Loucy (cell line): Measurements from ENCODE around the gene PTGES.
"Not testable (repeated sequence)": the region's sequence is repeated elsewhere in the genome, so short reads cannot be mapped to it uniquely, and the experiment has no call there.

Source experiments
- H2AFZ ChIP-seq: fragments of 200-600 bp; sonication (generic); 2 replicates; pipeline ENCODE4 v1.6.0; 2016; ENCODE audit warnings: antibody characterized with exemption, mild to moderate bottlenecking, low read length, moderate library complexity
- H3F3A ChIP-seq: fragments of 200-600 bp; 2 replicates; pipeline ENCODE4 v1.6.0; 2016; ENCODE audit warnings: antibody characterized with exemption, low read depth, mild to moderate bottlenecking
- H3K27me3 ChIP-seq: fragments of 200-600 bp; sonication (generic); 2 replicates; pipeline ENCODE4 v1.6.1; 2014; ENCODE audit warnings: low read length, mild to moderate bottlenecking; ENCODE audit not compliant: insufficient read depth, poor library complexity, severe bottlenecking
- H3K36me3 ChIP-seq: fragments of 200-600 bp; sonication (generic); 2 replicates; pipeline ENCODE4 v1.6.1; 2016; ENCODE audit warnings: low read length; ENCODE audit not compliant: insufficient read depth
- H3K4me1 ChIP-seq: fragments of 200-600 bp; sonication (generic); 2 replicates; pipeline ENCODE4 v1.5.1; 2014; ENCODE audit warnings: low read length, mild to moderate bottlenecking; ENCODE audit not compliant: insufficient read depth, poor library complexity, severe bottlenecking
- H3K4me2 ChIP-seq: fragments of 200-600 bp; sonication (generic); 2 replicates; pipeline ENCODE4 v1.6.0; 2014; ENCODE audit warnings: antibody characterized with exemption, low read length, low read depth, mild to moderate bottlenecking; ENCODE audit not compliant: poor library complexity, severe bottlenecking
- H3K4me3 ChIP-seq: fragments of 200-600 bp; sonication (generic); 2 replicates; pipeline ENCODE4 v1.5.1; 2014; ENCODE audit warnings: low read length, mild to moderate bottlenecking, mixed read lengths; ENCODE audit not compliant: poor library complexity, severe bottlenecking
- H3K79me2 ChIP-seq: fragments of 200-600 bp; sonication (generic); 2 replicates; pipeline ENCODE4 v1.6.1; 2014; ENCODE audit warnings: low read length; ENCODE audit not compliant: insufficient read depth
- H3K9ac ChIP-seq: fragments of 200-600 bp; sonication (generic); 2 replicates; pipeline ENCODE4 v1.6.0; 2014; ENCODE audit warnings: mild to moderate bottlenecking, low read depth, low read length, moderate library complexity; ENCODE audit not compliant: poor library complexity, severe bottlenecking
- H3K9me2 ChIP-seq: fragments of 200-600 bp; sonication (generic); replicated peaks from 2 replicates; pipeline ENCODE4 v1.6.1; 2016; ENCODE audit warnings: low read depth, low read length, mixed read lengths
- H3K9me3 ChIP-seq: fragments of 200-600 bp; sonication (generic); 2 replicates; pipeline ENCODE4 v1.6.1; 2014; ENCODE audit warnings: mild to moderate bottlenecking, antibody characterized with exemption, low read length, low read depth; ENCODE audit not compliant: insufficient read depth
- H4K20me1 ChIP-seq: fragments of 200-600 bp; sonication (generic); 2 replicates; pipeline ENCODE4 v1.6.0; 2014; ENCODE audit warnings: antibody characterized with exemption, low read length, mild to moderate bottlenecking; ENCODE audit not compliant: insufficient read depth, poor library complexity, severe bottlenecking
- EZH2phosphoT487 ChIP-seq: fragments of 200-600 bp; IDR thresholded peaks from 2 replicates; pipeline ENCODE4 v1.6.1; 2018; ENCODE audit warnings: antibody characterized with exemption, mild to moderate bottlenecking, moderate library complexity, borderline replicate concordance
- TF ChIP-seq, protein P1 (sequence below): fragments of 200-600 bp; sonication (generic); conservative IDR thresholded peaks from 2 replicates; pipeline ENCODE4 v1.5.1; 2014; ENCODE audit warnings: mild to moderate bottlenecking, antibody characterized with exemption, low read length

Gene PTGES

DNA sequence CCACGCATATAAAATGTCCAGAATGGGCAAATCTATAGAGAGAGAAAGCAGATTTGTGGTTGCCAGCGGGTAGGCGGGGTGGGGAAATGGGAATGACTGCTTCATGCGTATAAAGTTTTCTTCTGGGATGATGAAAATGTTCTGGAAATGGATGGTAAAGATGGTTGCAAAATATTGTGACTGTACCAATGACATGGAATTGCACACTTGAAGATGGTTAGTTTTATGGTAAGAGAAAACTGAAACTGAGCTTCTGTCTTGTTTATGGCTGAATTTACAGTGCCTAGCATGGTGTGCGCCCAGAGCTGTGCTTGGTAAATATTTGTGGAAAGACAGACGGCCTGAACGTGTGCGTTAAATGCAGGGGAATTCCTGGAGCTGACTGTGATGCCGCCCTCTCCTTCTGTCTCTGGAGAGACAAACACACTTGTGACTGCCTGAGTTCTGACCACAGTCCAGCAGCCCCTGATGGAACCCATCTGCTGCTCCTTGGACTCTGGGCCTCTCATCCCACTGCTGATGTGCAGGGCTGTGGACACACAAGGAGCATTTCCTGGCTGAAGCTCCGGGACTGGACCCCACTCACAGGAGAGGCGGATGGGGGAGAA, 8.6 kb upstream of the PTGES start:
- no peaks in the 10 kb centered on the region for H3F3A ChIP-seq
- no peak overlapping the region for H2AFZ ChIP-seq
- no peaks in the 10 kb centered on the region for H3K4me1 ChIP-seq
- H3K4me2 ChIP-seq, result no peak overlapping the region
- no peaks in the 10 kb centered on the region for H4K20me1 ChIP-seq
- no peaks in the 10 kb centered on the region for H3K36me3 ChIP-seq
- H3K9me3 ChIP-seq, result no peaks in the 10 kb centered on the region
- no peak overlapping the region for H3K4me3 ChIP-seq
- no peak overlapping the region for H3K9ac ChIP-seq
- no peaks in the 10 kb centered on the region for H3K27me3 ChIP-seq
- no peak for TF ChIP-seq EZH2phosphoT487
- TF ChIP-seq, protein P1, sequence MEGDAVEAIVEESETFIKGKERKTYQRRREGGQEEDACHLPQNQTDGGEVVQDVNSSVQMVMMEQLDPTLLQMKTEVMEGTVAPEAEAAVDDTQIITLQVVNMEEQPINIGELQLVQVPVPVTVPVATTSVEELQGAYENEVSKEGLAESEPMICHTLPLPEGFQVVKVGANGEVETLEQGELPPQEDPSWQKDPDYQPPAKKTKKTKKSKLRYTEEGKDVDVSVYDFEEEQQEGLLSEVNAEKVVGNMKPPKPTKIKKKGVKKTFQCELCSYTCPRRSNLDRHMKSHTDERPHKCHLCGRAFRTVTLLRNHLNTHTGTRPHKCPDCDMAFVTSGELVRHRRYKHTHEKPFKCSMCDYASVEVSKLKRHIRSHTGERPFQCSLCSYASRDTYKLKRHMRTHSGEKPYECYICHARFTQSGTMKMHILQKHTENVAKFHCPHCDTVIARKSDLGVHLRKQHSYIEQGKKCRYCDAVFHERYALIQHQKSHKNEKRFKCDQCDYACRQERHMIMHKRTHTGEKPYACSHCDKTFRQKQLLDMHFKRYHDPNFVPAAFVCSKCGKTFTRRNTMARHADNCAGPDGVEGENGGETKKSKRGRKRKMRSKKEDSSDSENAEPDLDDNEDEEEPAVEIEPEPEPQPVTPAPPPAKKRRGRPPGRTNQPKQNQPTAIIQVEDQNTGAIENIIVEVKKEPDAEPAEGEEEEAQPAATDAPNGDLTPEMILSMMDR, result no peak
- H3K79me2 ChIP-seq, result no peaks in the 10 kb centered on the region
- no peaks in the 10 kb centered on the region for H3K9me2 ChIP-seq

DNA sequence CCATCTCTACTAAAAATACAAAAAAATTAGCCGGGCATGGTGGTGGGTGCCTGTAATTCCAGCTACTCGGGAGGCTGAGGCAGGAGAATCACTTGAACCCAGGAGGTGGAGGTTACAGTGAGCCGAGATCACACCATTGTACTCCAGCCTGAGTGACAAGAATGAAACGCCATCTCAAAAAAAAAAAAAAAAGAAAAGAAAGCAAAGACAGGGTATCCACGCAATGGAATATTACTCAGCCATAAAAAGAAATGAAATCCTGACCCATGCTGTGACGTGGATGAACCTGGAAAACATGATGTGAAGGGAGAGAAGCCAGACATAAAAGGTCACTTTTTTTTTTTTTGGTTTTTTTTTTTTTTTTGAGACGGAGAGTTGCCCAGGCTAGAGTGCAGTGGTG, 7.9 kb upstream of the PTGES start:
- H3K9ac ChIP-seq, H3K9me2 ChIP-seq, H3F3A ChIP-seq, H3K4me3 ChIP-seq, H3K27me3 ChIP-seq, H3K79me2 ChIP-seq, H3K9me3 ChIP-seq, H4K20me1 ChIP-seq, H3K4me2 ChIP-seq, H3K36me3 ChIP-seq, H3K4me1 ChIP-seq, H2AFZ ChIP-seq: not testable (repeated sequence)

GRCh38 chr9:129759804-129760502, 7.1 kb upstream of the PTGES start:
- Histone ChIP-seq H3K9ac (no peak overlapping the region), H3K4me1 (no peaks in the 10 kb centered on the region), H3F3A (no peaks in the 10 kb centered on the region), H3K36me3 (no peaks in the 10 kb centered on the region), H3K4me3 (no peak overlapping the region), H3K27me3 (no peaks in the 10 kb centered on the region), H3K4me2 (no peak overlapping the region), H3K9me2 (no peaks in the 10 kb centered on the region), H3K79me2 (no peaks in the 10 kb centered on the region), H2AFZ (no peak overlapping the region), H4K20me1 (no peaks in the 10 kb centered on the region), H3K9me3 (no peaks in the 10 kb centered on the region)
- no peak for TF ChIP-seq EZH2phosphoT487
- TF ChIP-seq, protein P1, result no peak

DNA sequence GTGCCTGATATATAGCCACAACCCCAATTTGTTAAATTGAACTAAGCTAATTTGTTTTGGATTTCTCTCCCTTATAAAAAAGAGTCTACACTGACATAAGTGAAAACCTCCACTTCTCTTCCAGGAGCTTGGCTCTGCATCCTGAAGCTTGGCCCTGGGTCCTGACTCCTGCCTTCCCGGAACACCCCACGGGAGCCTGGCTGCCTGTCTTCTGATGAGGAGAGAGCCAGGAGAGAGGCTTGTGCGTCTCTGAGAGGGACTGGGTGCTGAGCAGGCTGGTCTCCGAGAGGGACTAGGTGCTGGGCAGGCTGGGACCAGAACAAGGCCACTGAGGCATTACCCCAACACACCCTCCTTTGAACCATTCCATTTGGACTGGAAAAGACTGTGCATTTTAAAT, 6.5 kb upstream of the PTGES start:
- no peak for TF ChIP-seq EZH2phosphoT487
- TF ChIP-seq, protein P1, result no peak
- Histone ChIP-seq H3K36me3 (no peaks in the 10 kb centered on the region), H4K20me1 (no peaks in the 10 kb centered on the region), H3K79me2 (no peaks in the 10 kb centered on the region), H3K4me1 (no peaks in the 10 kb centered on the region), H3K9me3 (no peaks in the 10 kb centered on the region), H2AFZ (no peak overlapping the region), H3F3A (no peaks in the 10 kb centered on the region), H3K27me3 (no peaks in the 10 kb centered on the region), H3K4me2 (no peak overlapping the region), H3K4me3 (no peak overlapping the region), H3K9ac (no peak overlapping the region), H3K9me2 (no peaks in the 10 kb centered on the region)
